Progenitor cell of endocrine pancreas (in vitro differentiated cells): Measurements from ENCODE around the gene CRY1. TPM values are rescaled to one million over a fixed set of nuclear protein-coding genes. Genes with fewer than 3 reads are reported as not detected.

Source experiments
- DNase-seq: peaks from one replicate; pipeline ENCODE4 v3.0.0; 2021; ENCODE audit warnings: low spot score; ENCODE audit not compliant: unreplicated experiment
- H3K27ac Mint-ChIP-seq: 2 replicates; pipeline ENCODE4 v1.8.0; 2021; ENCODE audit warnings: mild to moderate bottlenecking, moderate library complexity, mixed read lengths
- H3K27me3 Mint-ChIP-seq: 2 replicates; pipeline ENCODE4 v1.8.0; 2021; ENCODE audit warnings: mixed read lengths
- H3K36me3 Mint-ChIP-seq: 2 replicates; pipeline ENCODE4 v1.8.0; 2022; ENCODE audit warnings: mixed read lengths; ENCODE audit not compliant: insufficient read depth
- H3K4me1 Mint-ChIP-seq: 2 replicates; pipeline ENCODE4 v1.8.0; 2021; ENCODE audit warnings: low read depth, mixed read lengths
- H3K4me3 Mint-ChIP-seq: 2 replicates; pipeline ENCODE4 v1.8.0; 2021; ENCODE audit warnings: low read depth, mild to moderate bottlenecking, moderate library complexity, mixed read lengths
- H3K9me3 Mint-ChIP-seq: 2 replicates; pipeline ENCODE4 v1.8.0; 2021; ENCODE audit warnings: low read depth, mixed read lengths
- CTCF ChIP-seq: fragments of 200-600 bp; sonication (generic); IDR thresholded peaks from one replicate; pipeline ENCODE4 v1.5.0; 2021; ENCODE audit warnings: antibody characterized with exemption, mild to moderate bottlenecking; ENCODE audit not compliant: unreplicated experiment
- total RNA-seq: library from RNA; stranded (reverse); gene quantifications from 2 replicates; pipeline ENCODE4 v1.2.1, GENCODE V29; 2021

Gene CRY1
- total RNA-seq, 1 donor from 2014 or later, result 26.9 TPM

- no peak overlapping the region for H3K4me3 Mint-ChIP-seq
- H3K27ac Mint-ChIP-seq, result no peak overlapping the region
- H3K4me1 Mint-ChIP-seq, result peaks cover 9% of the 10 kb centered on the region
- TF ChIP-seq CTCF, result no peak
- no peaks in the 10 kb centered on the region for H3K9me3 Mint-ChIP-seq
- DNase-seq, result no peak
- no peaks in the 10 kb centered on the region for H3K27me3 Mint-ChIP-seq
- peaks cover 19% of the 10 kb centered on the region for H3K36me3 Mint-ChIP-seq
Measured at GRCh38 chr12:106964526-106964925, 128.8 kb downstream of the CRY1 start.

GRCh38 chr12:106962286-106962685 is 131.1 kb downstream of the CRY1 start:
- no peak overlapping the region for H3K27ac Mint-ChIP-seq
- peaks cover 18% of the 10 kb centered on the region for H3K4me1 Mint-ChIP-seq
- H3K27me3 Mint-ChIP-seq, result no peaks in the 10 kb centered on the region
- no peak overlapping the region for H3K4me3 Mint-ChIP-seq
- no peak for DNase-seq
- no peaks in the 10 kb centered on the region for H3K9me3 Mint-ChIP-seq
- no peak for TF ChIP-seq CTCF
- peaks cover 9% of the 10 kb centered on the region for H3K36me3 Mint-ChIP-seq

- Mint-ChIP-seq H3K27ac (no peak overlapping the region), H3K9me3 (no peaks in the 10 kb centered on the region), H3K4me1 (peaks cover 20% of the 10 kb centered on the region), H3K27me3 (no peaks in the 10 kb centered on the region), H3K36me3 (peaks cover 6% of the 10 kb centered on the region), H3K4me3 (no peak overlapping the region)
- no peak for DNase-seq
- TF ChIP-seq CTCF, result no peak
Measured at GRCh38 chr12:106960443-106960842, 132.9 kb downstream of the CRY1 start.

- H3K9me3 Mint-ChIP-seq, result no peaks in the 10 kb centered on the region
- H3K36me3 Mint-ChIP-seq, result no peaks in the 10 kb centered on the region
- peaks cover 4% of the 10 kb centered on the region for H3K27me3 Mint-ChIP-seq
- H3K4me3 Mint-ChIP-seq, result peak overlapping the region; percentile 93
- DNase-seq, result no peak
- peak overlapping the region; percentile 98 for H3K27ac Mint-ChIP-seq
- peaks cover 14% of the 10 kb centered on the region for H3K4me1 Mint-ChIP-seq
- no peak for TF ChIP-seq CTCF
Measured at GRCh38 chr12:106957583-106957982, 135.8 kb downstream of the CRY1 start.

GRCh38 chr12:106956048-106956578 is 137.2 kb downstream of the CRY1 start:
- Mint-ChIP-seq H3K4me3 (peak overlapping the region; percentile 93), H3K36me3 (no peaks in the 10 kb centered on the region), H3K27me3 (peaks cover 15% of the 10 kb centered on the region), H3K27ac (peak overlapping the region; percentile 98), H3K4me1 (peaks cover 11% of the 10 kb centered on the region), H3K9me3 (no peaks in the 10 kb centered on the region)
- no peak for DNase-seq
- TF ChIP-seq CTCF, result no peak
